Stimulated activated CD8-positive, alpha-beta memory T cell treated with anti-CD3 and anti-CD28 coated beads, Interleukin-2, amount 100 ng/mL, for 48 hours (primary cell): ENCODE data around the gene XYLB.
A peak's percentile ranks its signal among the peaks of the same experiment; 100 is the strongest.
"Not testable (repeated sequence)": the region's sequence is repeated elsewhere in the genome, so short reads cannot be mapped to it uniquely, and the experiment has no call there.

ENCODE experiments used
- DNase-seq, 2 donors: peaks; one replicate each; pipeline ENCODE4 v3.0.0-alpha.2; 2020; ENCODE audit warnings: low read depth in 2 of 2

The XYLB gene

GRCh38 chr3:38396239-38396638 lies 49.7 kb downstream of the XYLB start:
- no peak for DNase-seq

GRCh38 chr3:38396861-38397260 lies 50.3 kb downstream of the XYLB start:
- DNase-seq: no peak

- no peak for DNase-seq
These were observed 50.7 kb downstream of the XYLB start for GRCh38 chr3:38397320-38397719.

GRCh38 chr3:38401246-38401962 lies 54.8 kb downstream of the XYLB start:
- DNase-seq: no peak

- DNase-seq: no peak
These were observed 57.7 kb downstream of the XYLB start for GRCh38 chr3:38404286-38404685.

- no peak for DNase-seq
These were observed 65.0 kb downstream of the XYLB start for GRCh38 chr3:38411591-38411990.

GRCh38 chr3:38420758-38421157 lies 74.2 kb downstream of the XYLB start:
- DNase-seq: not testable (repeated sequence)

- DNase-seq: no peak
These were observed 75.2 kb downstream of the XYLB start for GRCh38 chr3:38421679-38422336.

GRCh38 chr3:38426798-38427426 lies 80.3 kb downstream of the XYLB start:
- DNase-seq: not testable (repeated sequence)

GRCh38 chr3:38432871-38433658 lies 86.5 kb downstream of the XYLB start:
- DNase-seq: not testable (repeated sequence)

GRCh38 chr3:38433661-38434060 lies 87.1 kb downstream of the XYLB start:
- DNase-seq: not testable (repeated sequence)

- not testable (repeated sequence) for DNase-seq
These were observed 92.0 kb downstream of the XYLB start for GRCh38 chr3:38438436-38439069.

- not testable (repeated sequence) for DNase-seq
These were observed 96.6 kb downstream of the XYLB start for GRCh38 chr3:38443205-38443604.

GRCh38 chr3:38446085-38446686 lies 99.6 kb downstream of the XYLB start:
- DNase-seq: no peak

GRCh38 chr3:38446812-38447211 lies 100.2 kb downstream of the XYLB start:
- no peak for DNase-seq

GRCh38 chr3:38450853-38451252 lies 104.3 kb downstream of the XYLB start:
- no peak for DNase-seq

- DNase-seq: peak; percentile 51 to 65
These were observed 106.7 kb downstream of the XYLB start, which contains the start of gene ACVR2B for GRCh38 chr3:38453075-38453912. Gene ACVR2B (plus strand): TSS chr3:38453890. CDS start chr3:38454323, 433 bp downstream.

GRCh38 chr3:38453913-38454177 lies 107.3 kb downstream of the XYLB start:
- DNase-seq: no peak

GRCh38 chr3:38454178-38454883 lies 107.7 kb downstream of the XYLB start:
- peak in 1 of 2 donors; percentile 7 for DNase-seq
